ENCODE data around the gene SHC2.
A peak's percentile ranks its signal among the peaks of the same experiment; 100 is the strongest.

SHC2 gene

GRCh38 chr19:493391-494170, 32.7 kb upstream of the SHC2 start:
- Histone ChIP-seq H2AK5ac (ENCODE audit: low read length, severe bottlenecking) (no peak overlapping the region), H3K27ac (ENCODE audit: low read length, poor library complexity, severe bottlenecking) (no peak overlapping the region), H3K9ac (ENCODE audit: low read length) (no peak overlapping the region), H3K36me3 (ENCODE audit: control insufficient read depth in 1 of 2, insufficient read depth in 2 of 2, low read depth in 1 of 2, low read length in 2 of 2) (peaks cover 0 to 3% of the 10 kb centered on the region in 2 experiments), H3K9me3 (ENCODE audit: control insufficient read depth, low read length) (no peaks in the 10 kb centered on the region), H2BK5ac (ENCODE audit: low read depth, low read length, poor library complexity, severe bottlenecking) (no peak overlapping the region), H3K18ac (ENCODE audit: low read depth in 1 of 2, low read length in 2 of 2) (no peak overlapping the region), H2BK12ac (ENCODE audit: low read length in 2 of 2) (peak overlapping the region in 1 of 2 experiments; percentile 15), H3K14ac (ENCODE audit: low read length in 2 of 2) (no peak overlapping the region), H3K27me3 (ENCODE audit: control insufficient read depth in 1 of 2, insufficient read depth in 1 of 2, low read length in 2 of 2) (peaks cover 10 to 14% of the 10 kb centered on the region in 2 experiments), H4K91ac (ENCODE audit: low read length) (no peak overlapping the region), H2BK120ac (ENCODE audit: low read depth, low read length) (no peak overlapping the region), H3K4me3 (ENCODE audit: insufficient read depth in 1 of 2, low read depth in 1 of 2, low read length in 2 of 2) (no peak overlapping the region), H2AFZ (ENCODE audit: low read depth, low read length) (no peak overlapping the region), H3K79me1 (replicated peaks; ENCODE audit: low read length, poor library complexity, severe bottlenecking) (no peaks in the 10 kb centered on the region), H3K4me2 (ENCODE audit: low read length, poor library complexity, severe bottlenecking) (no peak overlapping the region), H3K4ac (ENCODE audit: low read depth in 1 of 2, low read length in 2 of 2) (no peak overlapping the region), H2BK15ac (ENCODE audit: low read depth, poor library complexity, severe bottlenecking) (no peak overlapping the region), H4K8ac (ENCODE audit: low read length) (no peak overlapping the region), H3K4me1 (ENCODE audit: control insufficient read depth, insufficient read depth, low read depth, low read length) (peaks cover 20% of the 10 kb centered on the region), H3K23ac (ENCODE audit: low read length in 2 of 2) (no peak overlapping the region)
- 89% methylated on average over 22 of the region's 23 CpGs for WGBS
- no peak for DNase-seq

- Histone ChIP-seq H3K9ac (ENCODE audit: low read length) (no peak overlapping the region), H3K4me2 (ENCODE audit: low read length, poor library complexity, severe bottlenecking) (no peak overlapping the region), H2BK5ac (ENCODE audit: low read depth, low read length, poor library complexity, severe bottlenecking) (no peak overlapping the region), H2BK120ac (ENCODE audit: low read depth, low read length) (no peak overlapping the region), H3K4me3 (ENCODE audit: insufficient read depth in 1 of 2, low read depth in 1 of 2, low read length in 2 of 2) (no peak overlapping the region), H3K36me3 (ENCODE audit: control insufficient read depth in 1 of 2, insufficient read depth in 2 of 2, low read depth in 1 of 2, low read length in 2 of 2) (peaks cover 0 to 3% of the 10 kb centered on the region in 2 experiments), H3K14ac (ENCODE audit: low read length in 2 of 2) (no peak overlapping the region), H2AK5ac (ENCODE audit: low read length, severe bottlenecking) (no peak overlapping the region), H3K4ac (ENCODE audit: low read depth in 1 of 2, low read length in 2 of 2) (no peak overlapping the region), H3K27me3 (ENCODE audit: control insufficient read depth in 1 of 2, insufficient read depth in 1 of 2, low read length in 2 of 2) (peaks cover 0 to 7% of the 10 kb centered on the region in 2 experiments), H3K18ac (ENCODE audit: low read depth in 1 of 2, low read length in 2 of 2) (no peak overlapping the region), H2BK15ac (ENCODE audit: low read depth, poor library complexity, severe bottlenecking) (no peak overlapping the region), H3K9me3 (ENCODE audit: control insufficient read depth, low read length) (no peaks in the 10 kb centered on the region), H3K27ac (ENCODE audit: low read length, poor library complexity, severe bottlenecking) (no peak overlapping the region), H3K23ac (ENCODE audit: low read length in 2 of 2) (no peak overlapping the region), H3K4me1 (ENCODE audit: control insufficient read depth, insufficient read depth, low read depth, low read length) (peaks cover 10% of the 10 kb centered on the region), H2BK12ac (ENCODE audit: low read length in 2 of 2) (no peak overlapping the region), H2AFZ (ENCODE audit: low read depth, low read length) (no peak overlapping the region), H3K79me1 (replicated peaks; ENCODE audit: low read length, poor library complexity, severe bottlenecking) (peaks cover 3% of the 10 kb centered on the region), H4K91ac (ENCODE audit: low read length) (no peak overlapping the region), H4K8ac (ENCODE audit: low read length) (no peak overlapping the region)
- WGBS: 67% methylated on average over 12 of the region's 19 CpGs
- peak; percentile 28 for DNase-seq
Measured at GRCh38 chr19:492091-492531, 31.3 kb upstream of the SHC2 start.

GRCh38 chr19:491146-491741, 30.4 kb upstream of the SHC2 start:
- Histone ChIP-seq H2BK120ac (ENCODE audit: low read depth, low read length) (no peak overlapping the region), H4K8ac (ENCODE audit: low read length) (no peak overlapping the region), H3K79me1 (replicated peaks; ENCODE audit: low read length, poor library complexity, severe bottlenecking) (peaks cover 3% of the 10 kb centered on the region), H3K4me1 (ENCODE audit: control insufficient read depth, insufficient read depth, low read depth, low read length) (peaks cover 11% of the 10 kb centered on the region), H2BK5ac (ENCODE audit: low read depth, low read length, poor library complexity, severe bottlenecking) (no peak overlapping the region), H3K27ac (ENCODE audit: low read length, poor library complexity, severe bottlenecking) (no peak overlapping the region), H2BK12ac (ENCODE audit: low read length in 2 of 2) (peak overlapping the region in 1 of 2 experiments; percentile 38), H3K36me3 (ENCODE audit: control insufficient read depth in 1 of 2, insufficient read depth in 2 of 2, low read depth in 1 of 2, low read length in 2 of 2) (peaks cover 0 to 3% of the 10 kb centered on the region in 2 experiments), H2BK15ac (ENCODE audit: low read depth, poor library complexity, severe bottlenecking) (no peak overlapping the region), H2AFZ (ENCODE audit: low read depth, low read length) (no peak overlapping the region), H3K9ac (ENCODE audit: low read length) (no peak overlapping the region), H3K14ac (ENCODE audit: low read length in 2 of 2) (no peak overlapping the region), H4K91ac (ENCODE audit: low read length) (no peak overlapping the region), H2AK5ac (ENCODE audit: low read length, severe bottlenecking) (no peak overlapping the region), H3K4me2 (ENCODE audit: low read length, poor library complexity, severe bottlenecking) (no peak overlapping the region), H3K9me3 (ENCODE audit: control insufficient read depth, low read length) (no peaks in the 10 kb centered on the region), H3K23ac (ENCODE audit: low read length in 2 of 2) (no peak overlapping the region), H3K4ac (ENCODE audit: low read depth in 1 of 2, low read length in 2 of 2) (no peak overlapping the region), H3K4me3 (ENCODE audit: insufficient read depth in 1 of 2, low read depth in 1 of 2, low read length in 2 of 2) (no peak overlapping the region), H3K18ac (ENCODE audit: low read depth in 1 of 2, low read length in 2 of 2) (no peak overlapping the region), H3K27me3 (ENCODE audit: control insufficient read depth in 1 of 2, insufficient read depth in 1 of 2, low read length in 2 of 2) (peaks cover 0 to 5% of the 10 kb centered on the region in 2 experiments)
- 82% methylated on average over 24 of the region's 32 CpGs for WGBS
- DNase-seq: no peak
